Measurements from ENCODE around the gene FRMD6.

Gene FRMD6

DNA sequence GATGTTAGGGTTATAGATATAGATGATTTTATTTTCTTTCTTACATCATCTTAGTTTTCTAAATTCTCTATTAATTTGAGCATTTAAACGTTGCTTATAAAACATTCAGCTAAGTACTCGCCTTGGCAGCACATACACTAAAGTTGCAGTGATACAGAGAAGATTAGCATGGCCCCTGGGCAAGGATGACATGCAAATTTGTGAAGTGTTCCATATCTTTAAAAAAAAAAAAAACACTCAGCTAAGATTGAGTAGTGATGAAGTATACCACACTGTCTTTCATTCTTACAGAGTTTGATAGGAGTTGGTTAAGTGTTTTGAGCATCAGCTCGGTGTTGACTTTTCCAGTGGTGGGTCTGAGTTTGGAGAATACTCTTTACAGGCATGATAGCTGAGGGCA lies 72.3 kb downstream of the FRMD6 start (continued):
- TF ChIP-seq, protein P1, sequence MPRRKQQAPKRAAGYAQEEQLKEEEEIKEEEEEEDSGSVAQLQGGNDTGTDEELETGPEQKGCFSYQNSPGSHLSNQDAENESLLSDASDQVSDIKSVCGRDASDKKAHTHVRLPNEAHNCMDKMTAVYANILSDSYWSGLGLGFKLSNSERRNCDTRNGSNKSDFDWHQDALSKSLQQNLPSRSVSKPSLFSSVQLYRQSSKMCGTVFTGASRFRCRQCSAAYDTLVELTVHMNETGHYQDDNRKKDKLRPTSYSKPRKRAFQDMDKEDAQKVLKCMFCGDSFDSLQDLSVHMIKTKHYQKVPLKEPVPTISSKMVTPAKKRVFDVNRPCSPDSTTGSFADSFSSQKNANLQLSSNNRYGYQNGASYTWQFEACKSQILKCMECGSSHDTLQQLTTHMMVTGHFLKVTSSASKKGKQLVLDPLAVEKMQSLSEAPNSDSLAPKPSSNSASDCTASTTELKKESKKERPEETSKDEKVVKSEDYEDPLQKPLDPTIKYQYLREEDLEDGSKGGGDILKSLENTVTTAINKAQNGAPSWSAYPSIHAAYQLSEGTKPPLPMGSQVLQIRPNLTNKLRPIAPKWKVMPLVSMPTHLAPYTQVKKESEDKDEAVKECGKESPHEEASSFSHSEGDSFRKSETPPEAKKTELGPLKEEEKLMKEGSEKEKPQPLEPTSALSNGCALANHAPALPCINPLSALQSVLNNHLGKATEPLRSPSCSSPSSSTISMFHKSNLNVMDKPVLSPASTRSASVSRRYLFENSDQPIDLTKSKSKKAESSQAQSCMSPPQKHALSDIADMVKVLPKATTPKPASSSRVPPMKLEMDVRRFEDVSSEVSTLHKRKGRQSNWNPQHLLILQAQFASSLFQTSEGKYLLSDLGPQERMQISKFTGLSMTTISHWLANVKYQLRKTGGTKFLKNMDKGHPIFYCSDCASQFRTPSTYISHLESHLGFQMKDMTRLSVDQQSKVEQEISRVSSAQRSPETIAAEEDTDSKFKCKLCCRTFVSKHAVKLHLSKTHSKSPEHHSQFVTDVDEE (CRISPR knock-in tag; IDR thresholded peaks at IDR 0.05) = no peak
- TF ChIP-seq CSDC2 (CRISPR knock-in tag; IDR thresholded peaks at IDR 0.05) (no peak), TOX (CRISPR knock-in tag; IDR thresholded peaks at IDR 0.05; ENCODE audit: borderline replicate concordance) (no peak)
- TF ChIP-seq, protein P2, sequence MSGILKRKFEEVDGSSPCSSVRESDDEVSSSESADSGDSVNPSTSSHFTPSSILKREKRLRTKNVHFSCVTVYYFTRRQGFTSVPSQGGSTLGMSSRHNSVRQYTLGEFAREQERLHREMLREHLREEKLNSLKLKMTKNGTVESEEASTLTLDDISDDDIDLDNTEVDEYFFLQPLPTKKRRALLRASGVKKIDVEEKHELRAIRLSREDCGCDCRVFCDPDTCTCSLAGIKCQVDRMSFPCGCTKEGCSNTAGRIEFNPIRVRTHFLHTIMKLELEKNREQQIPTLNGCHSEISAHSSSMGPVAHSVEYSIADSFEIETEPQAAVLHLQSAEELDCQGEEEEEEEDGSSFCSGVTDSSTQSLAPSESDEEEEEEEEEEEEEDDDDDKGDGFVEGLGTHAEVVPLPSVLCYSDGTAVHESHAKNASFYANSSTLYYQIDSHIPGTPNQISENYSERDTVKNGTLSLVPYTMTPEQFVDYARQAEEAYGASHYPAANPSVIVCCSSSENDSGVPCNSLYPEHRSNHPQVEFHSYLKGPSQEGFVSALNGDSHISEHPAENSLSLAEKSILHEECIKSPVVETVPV (CRISPR knock-in tag; IDR thresholded peaks at IDR 0.05) = no peak

DNA sequence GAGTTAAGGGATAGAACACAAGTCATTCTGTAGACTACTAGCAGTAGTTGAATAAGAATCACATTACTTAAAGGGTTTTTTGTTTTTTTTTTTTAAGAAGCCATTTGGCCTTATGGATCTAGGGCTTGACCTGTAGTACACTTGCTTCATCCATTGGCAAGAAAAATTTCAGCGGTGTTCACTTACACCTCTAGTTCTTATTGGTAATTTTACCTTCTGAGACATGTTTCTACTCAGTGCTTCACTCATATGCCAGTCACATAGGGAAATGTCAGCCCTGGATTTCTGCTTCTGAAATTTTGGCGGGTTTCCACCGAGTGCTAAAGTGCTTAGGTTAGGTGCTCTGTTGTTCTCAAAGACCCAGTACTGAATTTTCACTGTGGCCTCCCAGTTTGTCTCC lies 72.9 kb downstream of the FRMD6 start:
- ATAC-seq = no peak
- TF ChIP-seq SNAI2 (CRISPR knock-in tag; IDR thresholded peaks at IDR 0.05) (no peak), ZFP3 (CRISPR knock-in tag; IDR thresholded peaks at IDR 0.05) (no peak), ZNF565 (CRISPR knock-in tag; conservative IDR thresholded peaks at IDR 0.05; ENCODE audit: low read depth) (no peak), CSDC2 (CRISPR knock-in tag; IDR thresholded peaks at IDR 0.05) (no peak), OSR1 (CRISPR knock-in tag; IDR thresholded peaks at IDR 0.05) (no peak), GLIS3 (CRISPR knock-in tag; IDR thresholded peaks at IDR 0.05) (no peak)
- TF ChIP-seq, protein P1 (CRISPR knock-in tag; IDR thresholded peaks at IDR 0.05) = no peak
- TF ChIP-seq, protein P3, sequence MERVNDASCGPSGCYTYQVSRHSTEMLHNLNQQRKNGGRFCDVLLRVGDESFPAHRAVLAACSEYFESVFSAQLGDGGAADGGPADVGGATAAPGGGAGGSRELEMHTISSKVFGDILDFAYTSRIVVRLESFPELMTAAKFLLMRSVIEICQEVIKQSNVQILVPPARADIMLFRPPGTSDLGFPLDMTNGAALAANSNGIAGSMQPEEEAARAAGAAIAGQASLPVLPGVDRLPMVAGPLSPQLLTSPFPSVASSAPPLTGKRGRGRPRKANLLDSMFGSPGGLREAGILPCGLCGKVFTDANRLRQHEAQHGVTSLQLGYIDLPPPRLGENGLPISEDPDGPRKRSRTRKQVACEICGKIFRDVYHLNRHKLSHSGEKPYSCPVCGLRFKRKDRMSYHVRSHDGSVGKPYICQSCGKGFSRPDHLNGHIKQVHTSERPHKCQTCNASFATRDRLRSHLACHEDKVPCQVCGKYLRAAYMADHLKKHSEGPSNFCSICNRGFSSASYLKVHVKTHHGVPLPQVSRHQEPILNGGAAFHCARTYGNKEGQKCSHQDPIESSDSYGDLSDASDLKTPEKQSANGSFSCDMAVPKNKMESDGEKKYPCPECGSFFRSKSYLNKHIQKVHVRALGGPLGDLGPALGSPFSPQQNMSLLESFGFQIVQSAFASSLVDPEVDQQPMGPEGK (CRISPR knock-in tag; IDR thresholded peaks at IDR 0.05; ENCODE audit: borderline replicate concordance) = no peak

DNA sequence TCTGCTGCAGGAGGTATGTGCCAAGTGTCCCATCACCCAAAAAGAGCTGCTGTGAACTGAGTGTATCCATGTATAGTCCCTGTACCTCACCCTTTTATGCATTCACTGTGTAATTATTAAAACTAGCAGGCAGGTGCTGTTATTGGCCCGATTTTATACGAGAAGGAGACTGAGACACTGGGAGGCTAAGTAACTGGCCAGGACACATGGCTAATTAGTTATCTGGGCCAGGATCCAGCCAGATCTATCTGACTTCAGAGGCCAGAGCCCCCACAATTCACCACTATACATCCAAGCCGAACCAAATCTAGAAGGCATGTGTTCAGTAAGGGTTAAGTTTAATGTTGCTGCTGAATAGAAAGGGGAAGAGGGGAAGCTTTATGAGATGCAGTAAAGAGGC lies 73.4 kb downstream of the FRMD6 start:
- no peak for ATAC-seq
- no peak for TF ChIP-seq CSDC2 (CRISPR knock-in tag; IDR thresholded peaks at IDR 0.05)
- TF ChIP-seq, protein P3 (CRISPR knock-in tag; IDR thresholded peaks at IDR 0.05; ENCODE audit: borderline replicate concordance) = no peak
- TF ChIP-seq RARB (CRISPR knock-in tag; IDR thresholded peaks at IDR 0.05) = no peak

DNA sequence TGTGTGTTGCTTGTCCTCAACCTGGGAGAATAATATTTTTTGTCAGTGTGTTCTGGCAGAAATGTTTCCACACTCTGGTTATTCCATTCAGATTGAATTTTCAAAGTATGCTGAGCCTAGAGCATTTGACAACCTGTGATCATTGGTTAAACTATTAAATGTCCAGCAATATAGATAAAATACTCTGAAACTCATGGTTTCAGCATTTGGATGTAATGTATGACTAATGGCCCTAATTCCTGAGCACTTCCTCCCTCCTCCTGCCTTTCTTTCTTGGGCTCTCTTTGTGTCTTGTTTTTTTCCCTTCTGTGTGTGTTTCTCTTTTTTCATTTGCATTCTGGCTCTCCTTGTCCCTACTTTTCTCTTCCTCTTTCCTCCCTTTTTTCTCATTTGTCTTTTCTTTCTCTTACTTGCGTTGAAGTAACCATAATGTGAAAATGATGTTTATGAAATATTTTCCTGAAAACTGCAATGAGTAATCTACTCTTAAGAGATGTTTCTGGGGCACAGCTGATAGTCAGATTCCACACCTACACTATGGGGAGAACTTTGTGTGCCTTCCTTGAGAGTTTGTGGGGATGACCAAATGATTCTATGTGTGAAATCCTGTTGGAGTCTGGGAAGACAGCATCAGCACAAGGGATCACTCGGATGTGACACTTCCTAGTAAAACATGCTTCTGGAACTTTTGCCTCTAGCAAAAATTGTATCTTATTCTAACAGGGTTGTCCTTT lies 74.6 kb downstream of the FRMD6 start:
- peak; percentile 44 for ATAC-seq
- TF ChIP-seq, protein P3 (CRISPR knock-in tag; IDR thresholded peaks at IDR 0.05; ENCODE audit: borderline replicate concordance) = no peak
- TF ChIP-seq GLIS3 (CRISPR knock-in tag; IDR thresholded peaks at IDR 0.05) = no peak
- no peak for TF ChIP-seq BACH2 (CRISPR knock-in tag; IDR thresholded peaks at IDR 0.05; ENCODE audit: borderline replicate concordance)
- TF ChIP-seq ISL1 (CRISPR knock-in tag; IDR thresholded peaks at IDR 0.05) = no peak
- TF ChIP-seq SNAI2 (CRISPR knock-in tag; IDR thresholded peaks at IDR 0.05) = no peak
- TF ChIP-seq, protein P1 (CRISPR knock-in tag; IDR thresholded peaks at IDR 0.05) = no peak
- no peak for TF ChIP-seq ZNF70 (CRISPR knock-in tag; IDR thresholded peaks at IDR 0.05)
- no peak for TF ChIP-seq ZNF8 (CRISPR knock-in tag; IDR thresholded peaks at IDR 0.05)
- TF ChIP-seq, protein P4, sequence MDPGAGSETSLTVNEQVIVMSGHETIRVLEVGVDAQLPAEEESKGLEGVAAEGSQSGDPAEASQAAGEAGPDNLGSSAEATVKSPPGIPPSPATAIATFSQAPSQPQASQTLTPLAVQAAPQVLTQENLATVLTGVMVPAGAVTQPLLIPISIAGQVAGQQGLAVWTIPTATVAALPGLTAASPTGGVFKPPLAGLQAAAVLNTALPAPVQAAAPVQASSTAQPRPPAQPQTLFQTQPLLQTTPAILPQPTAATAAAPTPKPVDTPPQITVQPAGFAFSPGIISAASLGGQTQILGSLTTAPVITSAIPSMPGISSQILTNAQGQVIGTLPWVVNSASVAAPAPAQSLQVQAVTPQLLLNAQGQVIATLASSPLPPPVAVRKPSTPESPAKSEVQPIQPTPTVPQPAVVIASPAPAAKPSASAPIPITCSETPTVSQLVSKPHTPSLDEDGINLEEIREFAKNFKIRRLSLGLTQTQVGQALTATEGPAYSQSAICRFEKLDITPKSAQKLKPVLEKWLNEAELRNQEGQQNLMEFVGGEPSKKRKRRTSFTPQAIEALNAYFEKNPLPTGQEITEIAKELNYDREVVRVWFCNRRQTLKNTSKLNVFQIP (CRISPR knock-in tag; IDR thresholded peaks at IDR 0.05; ENCODE audit: borderline replicate concordance, low read depth) = no peak

Measured in SK-N-SH treated with all-trans-retinoic acid at 6 μM for 48 hours (cell line).